Activated T-helper 2 cell treated with anti-CD3 and anti-CD28 coated beads, Interferon-gamma antibody, Interleukin-2, Interleukin-4, amounts not matched to agents 10 μg/mL and 5 μg/mL and 100 μg/mL, durations not matched to agents 14 hours and 24 hours and 36 hours (primary cell): ENCODE results near the gene GDPD5. TPM values are rescaled to one million over a fixed set of nuclear protein-coding genes. Genes with fewer than 3 reads are reported as not detected.
"Not testable (repeated sequence)": the region's sequence is repeated elsewhere in the genome, so short reads cannot be mapped to it uniquely, and the experiment has no call there.

Source experiments
- DNase-seq: peaks from one replicate; pipeline ENCODE4 v3.0.0; 2021; ENCODE audit warnings: low spot score
- H3K27ac Mint-ChIP-seq: one replicate; pipeline ENCODE4 v1.8.0; 2021; ENCODE audit warnings: mixed read lengths
- H3K27me3 Mint-ChIP-seq: one replicate; pipeline ENCODE4 v1.8.0; 2021; ENCODE audit warnings: low read depth, mixed read lengths
- H3K36me3 Mint-ChIP-seq: one replicate; pipeline ENCODE4 v1.8.0; 2021; ENCODE audit warnings: low read depth, mixed read lengths
- H3K4me1 Mint-ChIP-seq: one replicate; pipeline ENCODE4 v1.8.0; 2021; ENCODE audit warnings: low read depth, mixed read lengths
- H3K4me3 Mint-ChIP-seq: one replicate; pipeline ENCODE4 v1.8.0; 2021; ENCODE audit warnings: low read depth, mild to moderate bottlenecking, moderate library complexity, mixed read lengths
- H3K9me3 Mint-ChIP-seq: one replicate; pipeline ENCODE4 v1.8.0; 2021; ENCODE audit warnings: mixed read lengths
- intact Hi-C: fragments of 100-400 bp; cut with micrococcal nuclease; formaldehyde crosslinking; loops from one replicate; pipeline ENCODE4 v1.15.1; 2023
- total RNA-seq: library from RNA; stranded (reverse); gene quantifications from 2 replicates; pipeline ENCODE4 v1.2.3, GENCODE V29; 2022

GDPD5 gene
- total RNA-seq, 1 donor from 2014 or later, result 14.9 TPM

GRCh38 chr11:75420224-75421034 is 105.3 kb downstream of the GDPD5 start:
- intact Hi-C loops, result no loop called here
- no peak overlapping the region for H3K4me3 Mint-ChIP-seq
- no peaks in the 10 kb centered on the region for H3K9me3 Mint-ChIP-seq
- no peaks in the 10 kb centered on the region for H3K4me1 Mint-ChIP-seq
- H3K36me3 Mint-ChIP-seq, result peaks cover 17% of the 10 kb centered on the region
- H3K27me3 Mint-ChIP-seq, result no peaks in the 10 kb centered on the region
- no peak for DNase-seq
- H3K27ac Mint-ChIP-seq, result no peak overlapping the region

- no peak for DNase-seq
- no peak overlapping the region for H3K27ac Mint-ChIP-seq
- no peaks in the 10 kb centered on the region for H3K4me1 Mint-ChIP-seq
- no peaks in the 10 kb centered on the region for H3K27me3 Mint-ChIP-seq
- no peak overlapping the region for H3K4me3 Mint-ChIP-seq
- H3K36me3 Mint-ChIP-seq, result peaks cover 24% of the 10 kb centered on the region
- intact Hi-C loops, result no loop called here
- no peaks in the 10 kb centered on the region for H3K9me3 Mint-ChIP-seq
Measured at GRCh38 chr11:75413864-75414263, 111.9 kb downstream of the GDPD5 start.

- DNase-seq, H3K27me3 Mint-ChIP-seq, H3K9me3 Mint-ChIP-seq, H3K4me1 Mint-ChIP-seq, H3K4me3 Mint-ChIP-seq, intact Hi-C loops: not testable (repeated sequence)
- Mint-ChIP-seq H3K36me3 (peaks cover 29% of the 10 kb centered on the region), H3K27ac (peak overlapping the region; percentile 17)
Measured at GRCh38 chr11:75413146-75413545, 112.6 kb downstream of the GDPD5 start.

- H3K36me3 Mint-ChIP-seq, result peaks cover 52% of the 10 kb centered on the region
- not testable (repeated sequence) for H3K4me3 Mint-ChIP-seq
Measured at GRCh38 chr11:75409971-75410370, 115.8 kb downstream of the GDPD5 start.

GRCh38 chr11:75408957-75409219 is 116.9 kb downstream of the GDPD5 start:
- H3K9me3 Mint-ChIP-seq, result no peaks in the 10 kb centered on the region
- intact Hi-C loops, result no loop called here
- H3K36me3 Mint-ChIP-seq, result peaks cover 60% of the 10 kb centered on the region
- no peak overlapping the region for H3K4me3 Mint-ChIP-seq
- H3K27me3 Mint-ChIP-seq, result no peaks in the 10 kb centered on the region
- DNase-seq, result no peak
- H3K27ac Mint-ChIP-seq, result no peak overlapping the region
- peaks cover 17% of the 10 kb centered on the region for H3K4me1 Mint-ChIP-seq

More at GRCh38 chr11:75409971-75410370, 115.8 kb downstream of the GDPD5 start:
- peaks cover 10% of the 10 kb centered on the region for H3K4me1 Mint-ChIP-seq
- H3K27me3 Mint-ChIP-seq, DNase-seq, intact Hi-C loops, H3K27ac Mint-ChIP-seq, H3K9me3 Mint-ChIP-seq: not testable (repeated sequence)

GRCh38 chr11:75406338-75406777 is 119.4 kb downstream of the GDPD5 start:
- peak overlapping the region; percentile 28 for H3K27ac Mint-ChIP-seq
- no peak overlapping the region for H3K4me3 Mint-ChIP-seq
- peaks cover 72% of the 10 kb centered on the region for H3K36me3 Mint-ChIP-seq
- DNase-seq, result no peak
- H3K27me3 Mint-ChIP-seq, result no peaks in the 10 kb centered on the region
- no peaks in the 10 kb centered on the region for H3K9me3 Mint-ChIP-seq
- peaks cover 41% of the 10 kb centered on the region for H3K4me1 Mint-ChIP-seq
- intact Hi-C loops, result no loop called here

GRCh38 chr11:75403983-75404658 is 121.6 kb downstream of the GDPD5 start:
- Mint-ChIP-seq H3K9me3 (no peaks in the 10 kb centered on the region), H3K36me3 (peaks cover 94% of the 10 kb centered on the region), H3K4me3 (peak overlapping the region; percentile 30), H3K27ac (peak overlapping the region; percentile 29), H3K27me3 (no peaks in the 10 kb centered on the region), H3K4me1 (peaks cover 48% of the 10 kb centered on the region)
- intact Hi-C loops, result no loop called here
- DNase-seq, result no peak

- DNase-seq, result no peak
- H3K9me3 Mint-ChIP-seq, result no peaks in the 10 kb centered on the region
- peak overlapping the region; percentile 48 for H3K27ac Mint-ChIP-seq
- no peaks in the 10 kb centered on the region for H3K27me3 Mint-ChIP-seq
- intact Hi-C loops, result no loop called here
- peaks cover 87% of the 10 kb centered on the region for H3K36me3 Mint-ChIP-seq
- peaks cover 49% of the 10 kb centered on the region for H3K4me1 Mint-ChIP-seq
- H3K4me3 Mint-ChIP-seq, result peak overlapping the region; percentile 98
Measured at GRCh38 chr11:75403037-75403436, 122.7 kb downstream of the GDPD5 start.

GRCh38 chr11:75402002-75402773 is 123.6 kb downstream of the GDPD5 start:
- Mint-ChIP-seq H3K27ac (peak overlapping the region; percentile 70), H3K4me1 (peaks cover 45% of the 10 kb centered on the region), H3K27me3 (no peaks in the 10 kb centered on the region), H3K9me3 (no peaks in the 10 kb centered on the region), H3K36me3 (peaks cover 79% of the 10 kb centered on the region), H3K4me3 (peak overlapping the region; percentile 98)
- intact Hi-C loops, result no loop called here
- no peak for DNase-seq

- Mint-ChIP-seq H3K36me3 (peaks cover 61% of the 10 kb centered on the region), H3K27me3 (no peaks in the 10 kb centered on the region), H3K4me3 (peak overlapping the region; percentile 98), H3K9me3 (no peaks in the 10 kb centered on the region), H3K4me1 (peaks cover 39% of the 10 kb centered on the region), H3K27ac (peak overlapping the region; percentile 98)
- DNase-seq, result no peak
- intact Hi-C loops, result no loop called here
Measured at GRCh38 chr11:75400146-75400865, 125.4 kb downstream of the GDPD5 start.

GRCh38 chr11:75399344-75400145 is 126.2 kb downstream of the GDPD5 start, which contains the start of gene RPS3:
RPS3 (plus strand) TSS chr11:75399518; CDS start chr11:75399548, 30 bp downstream.
- Mint-ChIP-seq H3K27ac (peak within 1 kb of the TSS; percentile 98), H3K4me1 (peaks cover 39% of the 10 kb centered on the region), H3K36me3 (peaks cover 54% of the 10 kb centered on the region), H3K27me3 (peaks cover 3% of the 10 kb centered on the region), H3K9me3 (no peaks in the 10 kb centered on the region), H3K4me3 (peak within 1 kb of the TSS; percentile 98)
- DNase-seq, result peak; percentile 84
- intact Hi-C loops, result no loop called here

- Mint-ChIP-seq H3K4me1 (peaks cover 33% of the 10 kb centered on the region), H3K36me3 (peaks cover 47% of the 10 kb centered on the region), H3K27me3 (peaks cover 5% of the 10 kb centered on the region), H3K27ac (peak overlapping the region; percentile 98), H3K4me3 (peak overlapping the region; percentile 98), H3K9me3 (no peaks in the 10 kb centered on the region)
- DNase-seq, result no peak
- intact Hi-C loops, result no loop called here
Measured at GRCh38 chr11:75398906-75399305, 126.8 kb downstream of the GDPD5 start.
